ENCODE data around the gene EXOG. TPM values are rescaled to one million over a fixed set of nuclear protein-coding genes. Genes with fewer than 3 reads are reported as not detected.

The EXOG gene
- total RNA-seq, 1 experiment from 2014 or later = 16.2 TPM

- no TSS peak for BruUV-seq (replicated peaks)
- DNase-seq = no peak
- peaks cover 5% of the 10 kb centered on the region for H3K36me3 Mint-ChIP-seq (ENCODE audit: insufficient read depth, unreplicated experiment)
- Histone ChIP-seq H3K4me1 (no peaks in the 10 kb centered on the region), H3K9me3 (no peaks in the 10 kb centered on the region), H3K4me3 (ENCODE audit: low read depth, low read length) (no peak overlapping the region), H3K27me3 (replicated peaks; ENCODE audit: control insufficient read depth, insufficient read depth, low read length) (no peaks in the 10 kb centered on the region), H3K36me3 (ENCODE audit: control insufficient read depth, insufficient read depth, low read length) (no peaks in the 10 kb centered on the region)
- no peaks in the 10 kb centered on the region for H3K27me3 Mint-ChIP-seq (ENCODE audit: insufficient read depth, unreplicated experiment)
- no peak for TF ChIP-seq CTCF (IDR thresholded peaks at IDR 0.05; ENCODE audit: insufficient read depth in 1 of 2, low read depth in 1 of 2, low read length in 1 of 2, severe bottlenecking in 1 of 2, unreplicated experiment in 1 of 2)
- H3K4me3 Mint-ChIP-seq (ENCODE audit: unreplicated experiment) = no peak overlapping the region
- H3K27ac Mint-ChIP-seq (ENCODE audit: unreplicated experiment) = no peak overlapping the region
- CTCF ChIA-PET = no interaction called here
- intact Hi-C loops (cut with micrococcal nuclease; ENCODE audit: unreplicated experiment) = no loop called here
- H3K9me3 Mint-ChIP-seq (ENCODE audit: unreplicated experiment) = no peaks in the 10 kb centered on the region
- POLR2A ChIA-PET = no interaction called here
- H3K4me1 Mint-ChIP-seq (ENCODE audit: low read depth, unreplicated experiment) = no peaks in the 10 kb centered on the region
Measured at GRCh38 chr3:38533285-38533976, 37.3 kb downstream of the EXOG start.

- ChIA-PET POLR2A (interaction anchor here (0.6 kb wide), 1 partner anchor 49 kb away, joined by 9 read pairs; no protein-coding TSS in a partner anchor), CTCF (no interaction called here)
- Histone ChIP-seq H3K4me3 (ENCODE audit: low read depth, low read length) (no peak overlapping the region), H3K9me3 (no peaks in the 10 kb centered on the region), H3K27me3 (replicated peaks; ENCODE audit: control insufficient read depth, insufficient read depth, low read length) (no peaks in the 10 kb centered on the region), H3K36me3 (ENCODE audit: control insufficient read depth, insufficient read depth, low read length) (no peaks in the 10 kb centered on the region), H3K4me1 (no peaks in the 10 kb centered on the region)
- BruUV-seq (replicated peaks) = no TSS peak
- H3K27ac Mint-ChIP-seq (ENCODE audit: unreplicated experiment) = no peak overlapping the region
- no peaks in the 10 kb centered on the region for H3K4me1 Mint-ChIP-seq (ENCODE audit: low read depth, unreplicated experiment)
- no peak overlapping the region for H3K4me3 Mint-ChIP-seq (ENCODE audit: unreplicated experiment)
- TF ChIP-seq CTCF (IDR thresholded peaks at IDR 0.05; ENCODE audit: insufficient read depth in 1 of 2, low read depth in 1 of 2, low read length in 1 of 2, severe bottlenecking in 1 of 2, unreplicated experiment in 1 of 2) = no peak
- peaks cover 5% of the 10 kb centered on the region for H3K36me3 Mint-ChIP-seq (ENCODE audit: insufficient read depth, unreplicated experiment)
- intact Hi-C loops (cut with micrococcal nuclease; ENCODE audit: unreplicated experiment) = no loop called here
- no peaks in the 10 kb centered on the region for H3K27me3 Mint-ChIP-seq (ENCODE audit: insufficient read depth, unreplicated experiment)
- DNase-seq = no peak
- H3K9me3 Mint-ChIP-seq (ENCODE audit: unreplicated experiment) = no peaks in the 10 kb centered on the region
Measured at GRCh38 chr3:38534180-38534579, 38.0 kb downstream of the EXOG start.

GRCh38 chr3:38534604-38535003 lies 38.5 kb downstream of the EXOG start:
- TF ChIP-seq CTCF (IDR thresholded peaks at IDR 0.05; ENCODE audit: insufficient read depth in 1 of 2, low read depth in 1 of 2, low read length in 1 of 2, severe bottlenecking in 1 of 2, unreplicated experiment in 1 of 2) = no peak
- intact Hi-C loops (cut with micrococcal nuclease; ENCODE audit: unreplicated experiment) = no loop called here
- DNase-seq = no peak
- H3K9me3 ChIP-seq = no peaks in the 10 kb centered on the region
- no peak overlapping the region for H3K4me3 ChIP-seq (ENCODE audit: low read depth, low read length)
- no peaks in the 10 kb centered on the region for H3K9me3 Mint-ChIP-seq (ENCODE audit: unreplicated experiment)
- no peaks in the 10 kb centered on the region for H3K36me3 ChIP-seq (ENCODE audit: control insufficient read depth, insufficient read depth, low read length)
- H3K4me1 Mint-ChIP-seq (ENCODE audit: low read depth, unreplicated experiment) = no peaks in the 10 kb centered on the region
- H3K4me1 ChIP-seq = no peaks in the 10 kb centered on the region
- ChIA-PET POLR2A (interaction anchor here (0.6 kb wide), 1 partner anchor 49 kb away, joined by 9 read pairs; no protein-coding TSS in a partner anchor), CTCF (no interaction called here)
- peaks cover 5% of the 10 kb centered on the region for H3K36me3 Mint-ChIP-seq (ENCODE audit: insufficient read depth, unreplicated experiment)
- no peak overlapping the region for H3K27ac Mint-ChIP-seq (ENCODE audit: unreplicated experiment)
- no TSS peak for BruUV-seq (replicated peaks)
- no peak overlapping the region for H3K4me3 Mint-ChIP-seq (ENCODE audit: unreplicated experiment)
- H3K27me3 ChIP-seq (replicated peaks; ENCODE audit: control insufficient read depth, insufficient read depth, low read length) = no peaks in the 10 kb centered on the region
- no peaks in the 10 kb centered on the region for H3K27me3 Mint-ChIP-seq (ENCODE audit: insufficient read depth, unreplicated experiment)
